ENCODE measurements around the gene DBI.

The DBI gene

GRCh38 chr2:119376810-119377209 lies 10.0 kb downstream of the DBI start:
- Histone ChIP-seq H3K4me3 (ENCODE audit: severe bottlenecking) (no peak overlapping the region), H3K9me3 (ENCODE audit: severe bottlenecking) (no peaks in the 10 kb centered on the region), H3K4me1 (ENCODE audit: insufficient read depth, poor library complexity, severe bottlenecking) (no peaks in the 10 kb centered on the region), H3K27me3 (ENCODE audit: insufficient read depth, poor library complexity, severe bottlenecking) (no peaks in the 10 kb centered on the region), H3K36me3 (ENCODE audit: low read depth) (peaks cover 14% of the 10 kb centered on the region), H3K27ac (ENCODE audit: poor library complexity, severe bottlenecking) (no peak overlapping the region)
- DNase-seq (ENCODE audit: low spot score) (no peak), ATAC-seq (ENCODE audit: low read depth) (no peak)
- no peak for TF ChIP-seq CTCF (IDR thresholded peaks at IDR 0.05; ENCODE audit: poor library complexity, severe bottlenecking)

DNA sequence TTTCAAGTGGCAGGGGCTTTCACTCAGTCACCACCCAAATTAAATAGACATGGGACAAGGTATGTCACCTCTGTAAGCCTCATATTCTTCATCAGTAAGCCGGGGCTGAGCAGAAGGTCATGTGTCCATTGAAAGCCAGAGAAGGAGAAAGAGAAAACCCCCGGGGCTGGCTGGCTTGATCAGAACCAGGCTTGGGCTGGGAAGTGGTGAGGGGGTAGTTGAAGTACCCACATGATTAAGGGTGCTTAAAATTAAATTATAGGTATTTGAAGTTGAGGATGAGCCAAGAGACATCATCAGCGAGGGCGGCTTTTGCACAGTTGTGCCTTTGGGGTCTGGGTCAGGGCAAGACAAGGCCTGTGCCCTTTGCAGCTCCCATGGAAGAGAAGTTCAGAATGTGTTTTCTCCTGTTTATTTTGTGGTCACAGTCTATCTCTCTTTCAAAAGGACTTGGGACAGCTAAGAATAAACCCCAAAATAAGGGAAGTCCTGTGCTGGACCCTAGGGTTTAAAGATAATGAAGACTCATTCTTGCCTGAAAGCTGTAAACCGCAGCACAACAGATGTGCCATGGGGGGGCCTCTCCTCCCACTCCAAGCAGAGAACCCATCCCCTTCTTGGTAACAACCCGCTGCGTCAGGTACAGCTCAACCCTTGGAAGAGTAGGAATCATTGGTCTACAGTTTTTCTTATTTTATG lies 10.7 kb downstream of the DBI start:
- TF ChIP-seq CTCF (IDR thresholded peaks at IDR 0.05; ENCODE audit: poor library complexity, severe bottlenecking) = no peak
- H3K27me3 ChIP-seq (ENCODE audit: insufficient read depth, poor library complexity, severe bottlenecking) = no peaks in the 10 kb centered on the region
- H3K4me1 ChIP-seq (ENCODE audit: insufficient read depth, poor library complexity, severe bottlenecking) = no peaks in the 10 kb centered on the region
- H3K9me3 ChIP-seq (ENCODE audit: severe bottlenecking) = no peaks in the 10 kb centered on the region
- ATAC-seq (ENCODE audit: low read depth) (no peak), DNase-seq (ENCODE audit: low spot score) (no peak)
- H3K36me3 ChIP-seq (ENCODE audit: low read depth) = peaks cover 8% of the 10 kb centered on the region
- no peak overlapping the region for H3K4me3 ChIP-seq (ENCODE audit: severe bottlenecking)
- no peak overlapping the region for H3K27ac ChIP-seq (ENCODE audit: poor library complexity, severe bottlenecking)

GRCh38 chr2:119377993-119378345 lies 11.2 kb downstream of the DBI start:
- H3K9me3 ChIP-seq (ENCODE audit: severe bottlenecking) = no peaks in the 10 kb centered on the region
- H3K27ac ChIP-seq (ENCODE audit: poor library complexity, severe bottlenecking) = no peak overlapping the region
- DNase-seq (ENCODE audit: low spot score) (no peak), ATAC-seq (ENCODE audit: low read depth) (no peak)
- peaks cover 4% of the 10 kb centered on the region; the same call in 1 of the 2 replicates for H3K36me3 ChIP-seq (ENCODE audit: low read depth)
- H3K4me3 ChIP-seq (ENCODE audit: severe bottlenecking) = no peak overlapping the region
- TF ChIP-seq CTCF (IDR thresholded peaks at IDR 0.05; ENCODE audit: poor library complexity, severe bottlenecking) = no peak
- no peaks in the 10 kb centered on the region for H3K27me3 ChIP-seq (ENCODE audit: insufficient read depth, poor library complexity, severe bottlenecking)
- H3K4me1 ChIP-seq (ENCODE audit: insufficient read depth, poor library complexity, severe bottlenecking) = no peaks in the 10 kb centered on the region

DNA sequence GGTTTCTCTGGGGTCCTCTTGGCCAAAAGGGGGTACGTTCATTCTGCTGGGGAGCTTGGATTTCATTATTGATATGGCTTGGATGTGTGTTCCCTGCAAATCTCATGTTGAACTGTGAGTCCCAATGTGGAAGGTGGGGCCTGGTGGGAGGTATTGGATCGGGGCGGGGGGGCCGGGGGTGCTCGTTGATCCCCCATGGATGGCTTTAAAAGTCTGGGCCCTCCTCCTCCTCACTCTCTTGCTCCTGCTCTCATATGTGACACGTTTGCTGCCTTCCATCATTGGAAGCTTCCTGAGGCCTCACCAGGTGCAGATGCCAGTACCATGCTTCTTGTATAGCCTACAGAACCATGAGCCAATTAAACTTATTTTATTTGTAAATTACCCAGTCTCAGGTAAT lies 11.8 kb downstream of the DBI start:
- no peak for ATAC-seq (ENCODE audit: low read depth)
- Histone ChIP-seq H3K4me3 (ENCODE audit: severe bottlenecking) (no peak overlapping the region), H3K27me3 (ENCODE audit: insufficient read depth, poor library complexity, severe bottlenecking) (no peaks in the 10 kb centered on the region), H3K27ac (ENCODE audit: poor library complexity, severe bottlenecking) (no peak overlapping the region), H3K9me3 (ENCODE audit: severe bottlenecking) (no peaks in the 10 kb centered on the region), H3K36me3 (ENCODE audit: low read depth) (peaks cover 2% of the 10 kb centered on the region; the same call in 1 of the 2 replicates), H3K4me1 (ENCODE audit: insufficient read depth, poor library complexity, severe bottlenecking) (no peaks in the 10 kb centered on the region)
- no peak for DNase-seq (ENCODE audit: low spot score)
- TF ChIP-seq CTCF (IDR thresholded peaks at IDR 0.05; ENCODE audit: poor library complexity, severe bottlenecking) = no peak

- TF ChIP-seq CTCF (IDR thresholded peaks at IDR 0.05; ENCODE audit: poor library complexity, severe bottlenecking) = no peak
- Histone ChIP-seq H3K4me1 (ENCODE audit: insufficient read depth, poor library complexity, severe bottlenecking) (peaks cover 6% of the 10 kb centered on the region), H3K9me3 (ENCODE audit: severe bottlenecking) (no peaks in the 10 kb centered on the region), H3K36me3 (ENCODE audit: low read depth) (no peaks in the 10 kb centered on the region), H3K27me3 (ENCODE audit: insufficient read depth, poor library complexity, severe bottlenecking) (no peaks in the 10 kb centered on the region), H3K4me3 (ENCODE audit: severe bottlenecking) (no peak overlapping the region), H3K27ac (ENCODE audit: poor library complexity, severe bottlenecking) (no peak overlapping the region)
- DNase-seq (ENCODE audit: low spot score) (no peak), ATAC-seq (ENCODE audit: low read depth) (no peak)
Measured at GRCh38 chr2:119383410-119384140, 16.8 kb downstream of the DBI start.
